ENCODE results near the gene CASP10. TPM values are rescaled to one million over a fixed set of nuclear protein-coding genes. Genes with fewer than 3 reads are reported as not detected.

CASP10 gene
- total RNA-seq, 1 donor from 2014 or later = 31.6 TPM

DNA sequence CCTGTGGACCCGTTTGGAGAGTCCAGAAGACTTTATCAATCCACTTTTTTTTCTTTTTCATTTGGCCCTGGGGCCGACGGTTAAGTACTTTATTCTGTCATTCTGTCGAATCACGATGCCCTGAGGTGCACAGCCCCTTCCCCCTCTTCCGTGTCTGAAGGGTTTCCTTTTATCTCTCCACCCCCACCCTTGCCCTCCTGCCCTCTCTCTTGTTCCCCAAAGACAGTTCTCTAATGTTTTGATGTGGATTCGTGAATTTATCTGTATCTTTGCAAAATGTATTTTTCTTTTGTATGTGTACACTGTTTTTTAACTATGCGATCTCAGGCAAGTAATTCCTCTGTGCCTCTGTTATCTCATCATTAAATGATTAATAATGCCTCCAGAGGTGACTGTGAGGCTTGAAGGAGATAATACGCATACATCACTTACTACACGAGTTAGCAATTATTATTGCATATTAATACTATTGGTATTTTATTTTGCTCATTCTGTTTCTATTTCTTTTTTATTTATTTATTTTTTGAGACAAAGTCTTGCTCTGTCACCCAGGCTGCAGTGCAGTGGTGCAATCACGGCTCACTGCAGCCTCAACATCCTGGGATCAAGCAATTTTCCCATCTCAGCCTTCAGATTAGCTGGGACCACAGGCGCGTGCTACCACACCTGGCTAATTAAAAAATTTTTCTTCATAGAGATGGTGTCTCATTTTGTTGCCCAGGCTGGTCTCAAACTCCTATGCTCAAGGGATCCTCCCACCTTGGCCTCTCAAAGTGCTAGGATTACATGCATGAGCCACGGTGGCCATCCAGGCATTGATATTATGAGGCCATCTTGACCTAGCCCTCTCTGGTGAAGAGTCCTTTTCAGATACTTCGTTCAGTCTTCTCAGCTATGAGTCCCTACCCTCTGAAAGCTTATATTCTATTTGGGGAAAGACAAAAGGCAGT lies 76.0 kb downstream of the CASP10 start:
- ATAC-seq = peak; percentile 17
- intact Hi-C loops (cut with DNase I) = no loop called here

GRCh38 chr2:201260302-201260800 lies 77.4 kb downstream of the CASP10 start, which contains the start of gene CASP8:
TSS of gene CASP8 (plus strand) at chr2:201260536. CDS start at chr2:201266487, 5,951 bp downstream.
- no peak for TF ChIP-seq CTCF (IDR thresholded peaks at IDR 0.05)
- Histone ChIP-seq H3K4me3 (peak within 1 kb of the TSS; percentile 60), H3K27me3 (no peaks in the 10 kb centered on the region), H3K27ac (peak within 1 kb of the TSS; percentile 97), H3K36me3 (no peaks in the 10 kb centered on the region), H3K4me1 (peaks cover 42% of the 10 kb centered on the region), H3K9me3 (no peaks in the 10 kb centered on the region)
- intact Hi-C loops (cut with DNase I) = no loop called here
- ATAC-seq = peak; percentile 73
- no peak for DNase-seq

More for the DNA sequence above, 76.0 kb downstream of the CASP10 start:
- H3K27me3 ChIP-seq = no peaks in the 10 kb centered on the region
- TF ChIP-seq CTCF (IDR thresholded peaks at IDR 0.05) = peak; percentile 21
- peak overlapping the region; percentile 60 for H3K4me3 ChIP-seq
- H3K36me3 ChIP-seq = no peaks in the 10 kb centered on the region
- H3K4me1 ChIP-seq = peaks cover 51% of the 10 kb centered on the region
- peak overlapping the region; percentile 97 for H3K27ac ChIP-seq
- no peak for DNase-seq
- H3K9me3 ChIP-seq = no peaks in the 10 kb centered on the region

- no peaks in the 10 kb centered on the region for H3K27me3 ChIP-seq
- H3K4me1 ChIP-seq = peaks cover 36% of the 10 kb centered on the region
- H3K27ac ChIP-seq = peak overlapping the region; percentile 97
- peaks cover 4% of the 10 kb centered on the region for H3K36me3 ChIP-seq
- DNase-seq (no peak), ATAC-seq (no peak)
- intact Hi-C loops (cut with DNase I) = no loop called here
- TF ChIP-seq CTCF (IDR thresholded peaks at IDR 0.05) = no peak
- peak overlapping the region; percentile 47 for H3K4me3 ChIP-seq
- H3K9me3 ChIP-seq = no peaks in the 10 kb centered on the region
Observed at GRCh38 chr2:201261471-201261870, 78.5 kb downstream of the CASP10 start.

DNA sequence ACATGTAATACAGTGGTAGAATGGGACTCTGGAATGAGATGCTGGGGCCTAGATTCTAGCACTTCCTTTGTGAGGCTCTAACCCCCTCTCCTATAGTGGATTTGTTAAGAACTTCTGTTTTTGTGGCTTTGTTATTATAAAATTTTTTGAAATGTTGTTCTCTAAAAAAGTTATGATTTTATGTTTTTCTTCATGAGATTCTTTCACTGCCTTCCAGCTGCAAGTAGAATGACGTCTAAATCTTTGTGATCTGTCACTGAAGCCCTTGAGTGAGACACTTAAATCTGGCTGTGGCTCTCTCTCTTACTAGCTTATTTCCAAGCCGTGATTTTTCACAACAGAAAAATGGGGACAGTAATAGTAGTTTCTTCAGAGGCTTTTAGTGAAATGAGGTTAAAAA lies 79.0 kb downstream of the CASP10 start:
- H3K27me3 ChIP-seq = no peaks in the 10 kb centered on the region
- peak overlapping the region; percentile 47 for H3K4me3 ChIP-seq
- ATAC-seq = no peak
- peaks cover 8% of the 10 kb centered on the region for H3K36me3 ChIP-seq
- intact Hi-C loops (cut with DNase I) = no loop called here
- TF ChIP-seq CTCF (IDR thresholded peaks at IDR 0.05) = no peak
- no peaks in the 10 kb centered on the region for H3K9me3 ChIP-seq
- H3K4me1 ChIP-seq = peaks cover 36% of the 10 kb centered on the region
- H3K27ac ChIP-seq = no peak overlapping the region
- no peak for DNase-seq

DNA sequence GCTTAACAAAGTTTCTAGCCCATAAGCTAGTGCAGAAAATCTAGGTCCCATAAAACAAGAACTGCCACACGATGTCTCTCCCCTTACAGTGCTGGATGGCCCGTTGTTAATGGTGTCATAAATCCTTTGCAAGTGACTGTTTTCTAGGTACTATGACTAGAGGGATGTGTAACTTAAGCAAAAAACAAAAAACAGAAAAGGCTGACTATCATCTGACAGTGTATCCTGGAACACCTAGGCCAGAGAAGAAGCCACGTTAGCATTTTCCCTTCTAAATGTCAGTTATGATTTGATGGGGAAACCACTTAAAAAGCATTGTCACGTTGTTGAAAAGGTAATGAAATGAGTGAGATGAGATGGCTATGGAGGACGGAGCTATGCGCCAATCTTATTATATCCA lies 79.8 kb downstream of the CASP10 start:
- DNase-seq = no peak
- Histone ChIP-seq H3K4me3 (peak overlapping the region; percentile 47), H3K9me3 (no peaks in the 10 kb centered on the region), H3K27me3 (no peaks in the 10 kb centered on the region), H3K27ac (no peak overlapping the region), H3K36me3 (peaks cover 16% of the 10 kb centered on the region), H3K4me1 (peaks cover 30% of the 10 kb centered on the region)
- intact Hi-C loops (cut with DNase I) = no loop called here
- TF ChIP-seq CTCF (IDR thresholded peaks at IDR 0.05) = no peak
- ATAC-seq = no peak
